Measurements from ENCODE around the gene CCT2.

Gene CCT2

DNA sequence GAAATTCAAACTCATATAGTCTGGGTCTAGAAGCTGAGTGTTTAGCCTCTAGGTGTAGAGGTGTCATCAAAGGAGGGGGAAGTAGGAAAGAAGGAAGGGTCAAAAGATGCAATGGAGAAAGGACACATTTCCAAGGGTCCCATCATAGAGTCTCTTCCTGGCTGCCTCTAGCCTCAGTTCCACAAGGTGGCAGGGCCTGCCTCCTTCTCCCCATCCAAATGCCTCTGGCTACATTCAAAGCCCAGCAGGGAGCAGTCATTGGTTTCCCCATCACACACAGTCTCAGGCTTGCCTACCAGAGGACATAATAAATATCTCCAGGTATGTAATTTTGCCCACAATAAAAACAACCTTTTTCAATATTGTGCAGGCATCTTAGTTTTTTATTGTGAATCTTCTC, 2.1 kb upstream of the CCT2 start:
- no peak for DNase-seq (ENCODE audit: low read depth)
- H3K4me3 ChIP-seq (ENCODE audit: low read depth, low read length): no peak overlapping the region

DNA sequence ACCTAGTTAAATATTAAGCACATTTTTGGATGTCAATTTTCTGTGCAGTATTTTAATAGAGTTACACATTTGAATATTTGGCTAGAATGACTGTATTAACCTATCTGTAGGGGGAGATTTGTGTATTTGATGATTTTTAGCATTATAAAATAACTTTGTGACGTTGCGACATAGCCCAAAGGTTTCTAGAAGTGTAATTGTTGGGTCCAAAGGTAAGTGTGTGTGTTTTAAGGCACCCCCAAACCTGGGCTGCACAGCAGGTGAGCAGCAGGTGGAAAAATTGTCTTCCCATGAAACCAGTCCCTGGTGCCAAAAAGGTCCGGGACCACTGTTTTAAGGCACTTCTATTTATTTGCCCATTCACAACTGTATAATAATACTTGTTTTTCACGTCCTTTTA, 3.3 kb downstream of the CCT2 start:
- TF ChIP-seq, protein P1, sequence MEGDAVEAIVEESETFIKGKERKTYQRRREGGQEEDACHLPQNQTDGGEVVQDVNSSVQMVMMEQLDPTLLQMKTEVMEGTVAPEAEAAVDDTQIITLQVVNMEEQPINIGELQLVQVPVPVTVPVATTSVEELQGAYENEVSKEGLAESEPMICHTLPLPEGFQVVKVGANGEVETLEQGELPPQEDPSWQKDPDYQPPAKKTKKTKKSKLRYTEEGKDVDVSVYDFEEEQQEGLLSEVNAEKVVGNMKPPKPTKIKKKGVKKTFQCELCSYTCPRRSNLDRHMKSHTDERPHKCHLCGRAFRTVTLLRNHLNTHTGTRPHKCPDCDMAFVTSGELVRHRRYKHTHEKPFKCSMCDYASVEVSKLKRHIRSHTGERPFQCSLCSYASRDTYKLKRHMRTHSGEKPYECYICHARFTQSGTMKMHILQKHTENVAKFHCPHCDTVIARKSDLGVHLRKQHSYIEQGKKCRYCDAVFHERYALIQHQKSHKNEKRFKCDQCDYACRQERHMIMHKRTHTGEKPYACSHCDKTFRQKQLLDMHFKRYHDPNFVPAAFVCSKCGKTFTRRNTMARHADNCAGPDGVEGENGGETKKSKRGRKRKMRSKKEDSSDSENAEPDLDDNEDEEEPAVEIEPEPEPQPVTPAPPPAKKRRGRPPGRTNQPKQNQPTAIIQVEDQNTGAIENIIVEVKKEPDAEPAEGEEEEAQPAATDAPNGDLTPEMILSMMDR (conservative IDR thresholded peaks at IDR 0.05; ENCODE audit: low read depth, low read length): no peak
- DNase-seq (ENCODE audit: low read depth): no peak
- no peak overlapping the region for H3K4me3 ChIP-seq (ENCODE audit: low read depth, low read length)

More for the DNA sequence above, 2.1 kb upstream of the CCT2 start:
- TF ChIP-seq, protein P1 (conservative IDR thresholded peaks at IDR 0.05; ENCODE audit: low read depth, low read length): peak; percentile 32

DNA sequence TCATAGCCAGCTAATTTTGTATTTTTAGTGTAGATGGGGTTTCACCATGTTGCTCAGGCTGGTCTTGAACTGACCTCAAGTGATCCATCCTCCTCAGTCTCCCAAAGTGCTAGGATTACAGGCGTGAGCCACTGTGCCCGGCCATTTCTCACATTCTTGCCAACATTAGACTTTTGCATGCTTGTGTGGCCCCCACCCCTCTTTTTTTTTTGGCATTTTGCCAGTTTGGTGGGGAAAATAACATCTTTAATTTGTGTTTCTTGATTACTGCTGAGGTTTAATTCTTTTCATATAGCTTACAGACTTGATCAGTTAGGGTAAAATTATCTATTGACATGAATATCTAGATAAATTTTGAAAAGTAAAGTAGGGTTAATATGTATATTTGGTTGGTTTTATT, 3.8 kb downstream of the CCT2 start:
- no peak for DNase-seq (ENCODE audit: low read depth)
- H3K4me3 ChIP-seq (ENCODE audit: low read depth, low read length): no peak overlapping the region
- TF ChIP-seq, protein P1 (conservative IDR thresholded peaks at IDR 0.05; ENCODE audit: low read depth, low read length): no peak

DNA sequence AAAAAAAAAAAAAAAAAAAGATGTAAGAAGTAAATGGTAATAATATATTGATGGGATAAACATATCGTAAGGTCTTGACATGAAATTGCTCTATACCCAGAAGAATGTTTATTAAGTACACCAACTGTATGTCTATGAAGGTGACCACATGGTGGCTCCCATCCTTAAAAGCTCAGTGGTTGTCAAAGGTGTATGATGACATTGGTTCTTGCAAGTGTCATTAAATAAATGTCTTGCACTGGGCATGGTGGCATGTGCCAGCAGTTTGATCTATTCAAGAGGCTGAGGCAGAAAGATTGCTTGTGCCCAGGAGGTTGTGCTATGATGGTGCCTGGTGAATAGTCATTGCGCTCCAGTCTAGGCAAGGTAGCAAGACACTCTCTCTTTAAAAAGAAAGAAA, 10.4 kb downstream of the CCT2 start:
- TF ChIP-seq, protein P1 (conservative IDR thresholded peaks at IDR 0.05; ENCODE audit: low read depth, low read length): no peak
- no peak overlapping the region for H3K4me3 ChIP-seq (ENCODE audit: low read depth, low read length)
- DNase-seq (ENCODE audit: low read depth): no peak

DNA sequence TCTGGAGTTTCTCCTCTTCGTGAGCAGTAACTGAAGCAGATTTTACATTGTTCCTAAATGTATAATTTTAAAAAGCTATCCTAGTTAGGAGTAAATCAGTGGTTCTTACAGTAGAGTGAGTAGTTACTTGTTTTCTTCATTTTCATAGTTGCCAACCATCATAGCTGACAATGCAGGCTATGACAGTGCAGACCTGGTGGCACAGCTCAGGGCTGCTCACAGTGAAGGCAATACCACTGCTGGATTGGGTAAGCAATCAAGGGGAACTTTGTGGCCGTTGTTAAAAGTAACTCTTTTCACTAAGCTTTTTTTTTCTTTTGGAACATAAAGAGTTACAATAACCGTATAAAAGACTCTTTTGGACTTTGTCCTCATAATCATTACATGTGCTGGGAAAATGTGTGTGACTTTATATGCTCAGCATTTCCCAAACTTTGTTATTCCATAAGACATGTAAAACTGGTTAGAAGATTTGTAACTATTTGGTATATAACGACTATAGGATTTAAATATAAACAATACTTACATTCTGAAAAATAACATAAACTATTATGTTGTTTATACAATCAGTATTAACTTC, 13.0 kb downstream of the CCT2 start:
- TF ChIP-seq, protein P1 (conservative IDR thresholded peaks at IDR 0.05; ENCODE audit: low read depth, low read length): no peak
- DNase-seq (ENCODE audit: low read depth): no peak

DNA sequence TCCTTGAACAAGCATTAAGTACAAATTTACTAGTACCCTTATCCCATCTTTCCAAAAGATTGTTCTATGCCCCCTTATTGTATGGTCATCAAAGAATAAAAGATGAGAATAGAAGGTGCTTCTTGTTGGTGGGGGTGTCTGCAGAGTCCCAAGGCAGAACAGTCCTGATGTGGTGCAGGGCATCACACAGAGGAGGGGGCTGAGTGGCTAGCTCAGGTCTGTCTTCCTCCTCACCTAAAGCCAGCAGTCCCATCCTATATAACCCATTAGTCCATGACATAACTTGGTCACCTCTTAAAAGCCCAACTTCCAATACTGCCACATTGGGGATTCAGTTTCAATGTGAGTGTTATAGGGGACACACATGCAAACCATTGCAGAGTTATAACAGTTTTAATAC, 15.5 kb downstream of the CCT2 start:
- no peak overlapping the region for H3K4me3 ChIP-seq (ENCODE audit: low read depth, low read length)
- DNase-seq (ENCODE audit: low read depth): no peak
- TF ChIP-seq, protein P1 (conservative IDR thresholded peaks at IDR 0.05; ENCODE audit: low read depth, low read length): no peak

More for the DNA sequence above, 13.0 kb downstream of the CCT2 start:
- no peak overlapping the region for H3K4me3 ChIP-seq (ENCODE audit: low read depth, low read length)

DNA sequence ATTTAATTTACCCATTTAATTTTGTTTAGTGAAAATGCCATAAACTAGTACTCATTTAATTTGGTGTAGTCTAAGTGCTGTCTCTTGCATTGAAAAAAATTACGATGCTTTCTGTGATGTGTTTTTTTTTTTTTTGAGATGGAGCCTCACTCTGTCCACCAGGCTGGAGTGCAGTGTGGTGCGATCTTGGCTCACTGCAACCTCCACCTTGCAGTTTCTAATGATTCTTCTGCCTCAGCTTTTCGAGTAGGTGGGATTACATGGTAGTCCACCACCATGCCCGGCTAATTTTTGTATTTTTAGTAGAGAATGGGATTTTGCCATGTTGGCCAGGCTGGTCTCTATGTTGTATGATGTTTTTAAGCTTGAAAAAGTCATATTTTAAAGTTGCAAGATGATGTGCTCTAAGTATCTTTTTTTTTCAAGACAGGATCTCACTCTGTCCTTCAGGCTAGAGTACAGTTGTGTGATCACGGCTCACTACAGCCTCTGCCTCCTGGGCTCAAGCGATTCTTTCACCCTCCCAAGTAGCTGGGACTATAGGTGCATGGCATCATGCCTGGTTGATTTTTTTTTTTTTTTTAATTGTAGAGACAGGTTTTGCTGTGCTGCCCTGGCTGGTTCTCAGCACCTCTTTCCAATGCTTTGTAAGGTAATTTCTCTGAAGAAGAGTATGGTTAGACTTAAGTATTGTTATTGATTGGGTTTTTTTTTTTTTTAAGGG, 16.9 kb downstream of the CCT2 start:
- TF ChIP-seq, protein P1 (conservative IDR thresholded peaks at IDR 0.05; ENCODE audit: low read depth, low read length): no peak
- H3K4me3 ChIP-seq (ENCODE audit: low read depth, low read length): no peak overlapping the region
- DNase-seq (ENCODE audit: low read depth): no peak

Data from choroid plexus epithelial cell (primary cell).